H1 (cell line): Measurements from ENCODE around the gene NEK3. TPM values are rescaled to one million over a fixed set of nuclear protein-coding genes. Genes with fewer than 3 reads are reported as not detected.

Experiments
- CTCF ChIA-PET: fragments of 300-600 bp; sonication (Branson Sonifier 250); formaldehyde crosslinking; loops from one replicate; lab custom pipeline; 2021; ENCODE audit not compliant: partially characterized antibody; lab: Charles Lee
- POLR2A ChIA-PET: fragments of 300-600 bp; sonication (Branson Sonifier 250); formaldehyde crosslinking; loops from one replicate; lab custom pipeline; 2021; ENCODE audit warnings: inconsistent platforms; ENCODE audit not compliant: partially characterized antibody; lab: Charles Lee
- DNase-seq, 2 experiments: peaks; one replicate each; pipeline versions ENCODE4 v3.0.0 to v3.0.0-alpha.2; 2010 to 2022; ENCODE audit warnings: low spot score in 2 of 2, low read depth in 1 of 2, mixed read lengths in 1 of 2
- FAIRE-seq: peaks from 2 replicates; lab custom pipeline; 2011; peaks lifted over from hg19 to GRCh38; lab: Jason Lieb, UNC
- H2AFZ ChIP-seq: 2 replicates; pipeline ENCODE4 v1.8.1; 2012; ENCODE audit warnings: low read length, inconsistent platforms
- H2AK5ac ChIP-seq: 2 replicates; pipeline ENCODE4 v1.6.1; 2013; ENCODE audit warnings: low read depth, low read length
- H2BK120ac ChIP-seq: replicated peaks from 2 replicates; pipeline ENCODE3; 2013; ENCODE audit warnings: low read depth, low read length, inconsistent platforms
- H2BK12ac ChIP-seq: 2 replicates; pipeline ENCODE4 v1.6.1; 2013; ENCODE audit warnings: low read depth, low read length
- H2BK15ac ChIP-seq: 2 replicates; pipeline ENCODE4 v1.6.1; 2013; ENCODE audit warnings: low read length
- H2BK20ac ChIP-seq: 2 replicates; pipeline ENCODE4 v1.6.1; 2013; ENCODE audit warnings: low read length
- H2BK5ac ChIP-seq: 2 replicates; pipeline ENCODE4 v1.6.1; 2013; ENCODE audit warnings: low read depth, low read length
- H3K14ac ChIP-seq: 2 replicates; pipeline ENCODE4 v1.6.1; 2013; ENCODE audit warnings: inconsistent platforms; ENCODE audit not compliant: insufficient read length
- H3K18ac ChIP-seq: 2 replicates; pipeline ENCODE4 v1.6.1; 2013; ENCODE audit warnings: low read length; ENCODE audit errors: extremely low read depth
- H3K23ac ChIP-seq: 2 replicates; pipeline ENCODE4 v1.6.1; 2013; ENCODE audit warnings: inconsistent platforms; ENCODE audit not compliant: insufficient read length
- H3K23me2 ChIP-seq: 2 replicates; pipeline ENCODE4 v1.6.1; 2013; ENCODE audit warnings: low read depth, low read length
- H3K27ac ChIP-seq: 2 replicates; pipeline ENCODE4 v1.6.1; 2011; ENCODE audit warnings: low read depth, low read length, inconsistent platforms
- H3K27me3 ChIP-seq, 4 experiments: replicated peaks in 1 of 4; 1 replicate in 1 of 4; 2 replicates in 3 of 4; pipeline versions ENCODE4 v1.6.1 to v1.8.1; 2011 to 2013; ENCODE audit warnings: low read length in 3 of 4, mild to moderate bottlenecking in 3 of 4, inconsistent platforms in 2 of 4, mixed read lengths in 2 of 4, moderate library complexity in 1 of 4; ENCODE audit not compliant: control insufficient read depth in 3 of 4, insufficient read depth in 3 of 4; ENCODE audit errors: extremely low read depth in 1 of 4
- H3K36me3 ChIP-seq, 4 experiments: 2 replicates each; pipeline versions ENCODE4 v1.6.1 to v1.8.1; 2011 to 2013; ENCODE audit warnings: mild to moderate bottlenecking in 4 of 4, low read length in 3 of 4, moderate library complexity in 2 of 4, control low read depth in 1 of 4, inconsistent platforms in 1 of 4; ENCODE audit not compliant: insufficient read depth in 4 of 4, control insufficient read depth in 2 of 4
- H3K4ac ChIP-seq: replicated peaks from 2 replicates; pipeline ENCODE3; 2013; ENCODE audit warnings: low read length, low read depth, mixed read lengths, inconsistent platforms; ENCODE audit not compliant: insufficient read length
- H3K4me1 ChIP-seq, 4 experiments: replicated peaks in 1 of 4; 1 replicate in 1 of 4; 2 replicates in 3 of 4; pipeline versions ENCODE4 v1.6.1 to v1.8.1; 2011 to 2013; ENCODE audit warnings: low read length in 3 of 4, inconsistent platforms in 2 of 4, mixed read lengths in 1 of 4; ENCODE audit not compliant: insufficient read depth in 4 of 4, control insufficient read depth in 3 of 4
- H3K4me2 ChIP-seq, 2 experiments: 2 replicates each; pipeline versions ENCODE4 v1.6.1 to v1.8.1; 2011 to 2013; ENCODE audit warnings: low read depth in 2 of 2, low read length in 2 of 2, control low read depth in 1 of 2, inconsistent platforms in 1 of 2, mild to moderate bottlenecking in 1 of 2; ENCODE audit not compliant: insufficient read depth in 1 of 2
- H3K4me3 ChIP-seq, 4 experiments: fragments of 200-600, 300-600 bp in 1 of 4; sonication (generic), shearing (Covaris generic), sonication (Bioruptor Twin) in 1 of 4; 2 replicates each; pipeline versions ENCODE4 v1.5.1 to v1.8.1; 2011 to 2016; ENCODE audit warnings: low read length in 4 of 4, low read depth in 3 of 4, control low read depth in 2 of 4, inconsistent platforms in 2 of 4, mild to moderate bottlenecking in 2 of 4, mixed read lengths in 1 of 4, moderate library complexity in 1 of 4; ENCODE audit not compliant: insufficient read depth in 2 of 4; ENCODE audit errors: extremely low read depth in 1 of 4
- H3K56ac ChIP-seq: replicated peaks from 2 replicates; pipeline ENCODE3; 2013; ENCODE audit warnings: low read depth, mild to moderate bottlenecking, mixed read lengths, low read length, inconsistent platforms; ENCODE audit not compliant: insufficient read length
- H3K79me1 ChIP-seq: 2 replicates; pipeline ENCODE4 v1.6.1; 2013; ENCODE audit warnings: low read depth, low read length, control low read depth
- H3K79me2 ChIP-seq, 2 experiments: 2 replicates each; pipeline versions ENCODE4 v1.6.1 to v1.8.1; 2012 to 2013; ENCODE audit warnings: low read length in 2 of 2, mild to moderate bottlenecking in 2 of 2, inconsistent platforms in 1 of 2; ENCODE audit not compliant: insufficient read depth in 2 of 2, control insufficient read depth in 1 of 2
- H3K9ac ChIP-seq, 4 experiments: replicated peaks in 1 of 4; 1 replicate in 1 of 4; 2 replicates in 3 of 4; pipeline versions ENCODE4 v1.6.1 to v1.8.1; 2011 to 2013; ENCODE audit warnings: low read depth in 3 of 4, low read length in 3 of 4, control low read depth in 2 of 4, mild to moderate bottlenecking in 2 of 4, moderate library complexity in 2 of 4, inconsistent platforms in 1 of 4; ENCODE audit errors: extremely low read depth in 1 of 4
- H3K9me3 ChIP-seq, 2 experiments: 2 replicates each; pipeline versions ENCODE4 v1.6.1 to v1.8.1; 2012 to 2013; ENCODE audit warnings: mild to moderate bottlenecking in 2 of 2, moderate library complexity in 2 of 2, control low read depth in 1 of 2, inconsistent platforms in 1 of 2, low read depth in 1 of 2, low read length in 1 of 2, mixed read lengths in 1 of 2; ENCODE audit not compliant: insufficient read depth in 2 of 2
- H4K20me1 ChIP-seq, 2 experiments: replicated peaks in 1 of 2; 2 replicates each; pipeline versions ENCODE3 to v1.8.1; 2011 to 2013; ENCODE audit warnings: inconsistent platforms in 2 of 2, low read length in 2 of 2, mild to moderate bottlenecking in 1 of 2; ENCODE audit not compliant: insufficient read depth in 2 of 2, control insufficient read depth in 1 of 2
- H4K5ac ChIP-seq: 2 replicates; pipeline ENCODE4 v1.6.1; 2013; ENCODE audit warnings: low read length, low read depth, mixed read lengths, inconsistent platforms; ENCODE audit not compliant: insufficient read length
- H4K8ac ChIP-seq: 2 replicates; pipeline ENCODE4 v1.8.0; 2013; ENCODE audit warnings: mild to moderate bottlenecking, moderate library complexity, low read length, inconsistent platforms; ENCODE audit not compliant: insufficient read depth; ENCODE audit errors: extremely low read depth
- H4K91ac ChIP-seq: replicated peaks from 2 replicates; pipeline ENCODE3; 2013; ENCODE audit warnings: low read length, mixed read lengths, inconsistent platforms; ENCODE audit not compliant: insufficient read length
- ASH2L ChIP-seq: fragments of 200-600, 300-600 bp; sonication (generic); IDR thresholded peaks from one replicate; pipeline ENCODE4 v1.7.1; 2017; ENCODE audit warnings: low read length
- CHD2 ChIP-seq: IDR thresholded peaks from 2 replicates; pipeline ENCODE4 v1.6.1; 2012; ENCODE audit warnings: low read length, improper control_type of control experiment
- CREB1 ChIP-seq: IDR thresholded peaks from 2 replicates; pipeline ENCODE4 v1.6.1; 2012; ENCODE audit warnings: inconsistent platforms
- EP300 ChIP-seq, 2 experiments: IDR thresholded peaks; 1 replicate in 1 of 2; 2 replicates in 1 of 2; pipeline ENCODE4 v1.6.1; 2011 to 2012; ENCODE audit warnings: low read depth in 2 of 2, low read length in 2 of 2, mild to moderate bottlenecking in 2 of 2, borderline replicate concordance in 1 of 2, inconsistent platforms in 1 of 2, moderate library complexity in 1 of 2
- HDAC2 ChIP-seq, 2 experiments: fragments of 300-600 bp in 1 of 2; sonication (generic) in 1 of 2; IDR thresholded peaks; 2 replicates each; pipeline ENCODE4 v1.6.1; 2011 to 2012; ENCODE audit warnings: low read depth in 2 of 2, low read length in 2 of 2, mild to moderate bottlenecking in 2 of 2, moderate library complexity in 2 of 2, borderline replicate concordance in 1 of 2, inconsistent platforms in 1 of 2
- NRF1 ChIP-seq: IDR thresholded peaks from 2 replicates; pipeline ENCODE4 v1.6.1; 2011; ENCODE audit warnings: mild to moderate bottlenecking, low read depth, low read length, improper control_type of control experiment
- SAP30 ChIP-seq: fragments of 300-600 bp; sonication (generic); IDR thresholded peaks from 2 replicates; pipeline ENCODE4 v1.7.1; 2012; ENCODE audit warnings: low read length, moderate library complexity, mild to moderate bottlenecking, inconsistent platforms; ENCODE audit not compliant: insufficient read depth, insufficient replicate concordance
- SP1 ChIP-seq: IDR thresholded peaks from 2 replicates; pipeline ENCODE4 v1.6.1; 2011; ENCODE audit warnings: low read depth, low read length
- TBP ChIP-seq: IDR thresholded peaks from 2 replicates; pipeline ENCODE4 v1.6.1; 2011; ENCODE audit warnings: low read depth, low read length, improper control_type of control experiment
- TCF12 ChIP-seq: IDR thresholded peaks from 2 replicates; pipeline ENCODE4 v1.6.1; 2011; ENCODE audit warnings: low read depth, mild to moderate bottlenecking, low read length
- ZNF274 ChIP-seq: IDR thresholded peaks from 2 replicates; pipeline ENCODE4 v1.7.0; 2012; ENCODE audit warnings: low read length, borderline replicate concordance; ENCODE audit errors: extremely low read depth
- WGBS, 2 experiments: shearing (Covaris generic) in 1 of 2; methylation state at CpG; one replicate each; pipeline versions ENCODE4 v1.1.6 to v1.1.7; 2013 to 2015; ENCODE audit warnings: low lambda C conversion rate in 2 of 2, mixed read lengths in 2 of 2, inconsistent platforms in 1 of 2, low coverage in 1 of 2, missing lambda C conversion rate in 1 of 2; ENCODE audit not compliant: insufficient replicate concordance in 2 of 2, insufficient coverage in 1 of 2, insufficient read length in 1 of 2; ENCODE audit errors: extremely low coverage in 1 of 2, missing lambda C conversion rate in 1 of 2; 5-methylcytosine and 5-hydroxymethylcytosine counted together
- polyA plus RNA-seq, 7 experiments: library from polyadenylated mRNA; depleted of rRNA in 3 of 7; stranded (reverse) in 5 of 7; unstranded in 2 of 7; fragments of >200 nt in 5 of 7; fragments of 200-250 nt in 2 of 7; gene quantifications; 1 replicate in 5 of 7; 2 replicates in 1 of 7; 4 replicates in 1 of 7; pipeline versions ENCODE4 v1.2.1 to v1.2.3, GENCODE V29; 2011 to 2013; ENCODE audit warnings: missing spikeins in 2 of 7, mixed read lengths in 2 of 7
- total RNA-seq: library from RNA; stranded (reverse); fragmentation: NEBNext Ultra II Directional; extraction: Animal tissue kit (Norgen Biotek cat#: 25700); gene quantifications from 2 replicates; pipeline ENCODE4 v1.2.1, GENCODE V29; 2021

Gene NEK3
- total and polyA plus RNA-seq, 2 of the 8 experiments (the other 6 are each of a cell fraction or from before 2014, with no cell fraction given) = 11.4 to 26.0 TPM

DNA sequence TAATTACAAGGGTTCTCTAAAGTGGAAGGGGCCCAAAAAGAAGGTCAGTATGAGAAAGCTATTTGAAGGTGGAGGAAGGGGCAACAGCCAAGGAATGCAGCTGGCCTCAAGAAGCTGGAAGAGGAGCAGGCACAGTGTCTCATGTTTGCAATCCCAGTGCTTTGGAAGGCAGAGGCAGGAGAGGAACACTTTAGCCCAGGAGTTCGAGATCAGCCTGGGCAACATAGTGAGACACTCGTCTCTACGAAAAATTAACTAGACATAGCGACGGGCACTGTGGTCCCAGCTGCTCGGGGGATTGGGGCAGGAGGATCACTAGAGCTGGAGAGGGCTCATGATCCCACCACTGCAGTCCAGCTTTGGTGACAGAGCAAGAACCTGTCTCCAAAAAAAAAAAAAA, 656 bp upstream of the NEK3 start:
- Histone ChIP-seq H3K9me3 (peaks cover 0 to 4% of the 10 kb centered on the region in 2 experiments; a peak in 1 of 4 replicates), H2AK5ac (peak overlapping the region; percentile 43; the same call in 1 of the 2 replicates), H3K79me2 (no peaks in the 10 kb centered on the region), H3K4ac (no peak overlapping the region), H2BK15ac (no peak overlapping the region), H3K27me3 (peaks cover 2 to 8% (median 7%) of the 10 kb centered on the region in 4 experiments), H2AFZ (no peak overlapping the region), H3K36me3 (no peaks in the 10 kb centered on the region), H2BK12ac (peak overlapping the region; percentile 70; the same call in 1 of the 2 replicates), H3K23ac (no peak overlapping the region), H4K91ac (no peak overlapping the region), H3K14ac (no peak overlapping the region), H2BK5ac (no peak overlapping the region), H3K4me1 (peaks cover 2 to 4% (median 2%) of the 10 kb centered on the region in 4 experiments; a peak in 4 of 7 replicates), H3K27ac (no peak overlapping the region), H2BK120ac (no peak overlapping the region), H3K4me3 (no peak overlapping the region), H3K4me2 (no peak overlapping the region), H3K79me1 (no peaks in the 10 kb centered on the region), H4K8ac (no peak overlapping the region), H2BK20ac (no peak overlapping the region), H3K18ac (no peak overlapping the region), H3K56ac (no peak overlapping the region), H4K20me1 (no peaks in the 10 kb centered on the region), H3K9ac (no peak overlapping the region), H4K5ac (no peak overlapping the region), H3K23me2 (no peaks in the 10 kb centered on the region; the same call in 1 of the 2 replicates)
- TF ChIP-seq NRF1 (no peak), HDAC2 (IDR thresholded peaks at IDR 0.05; ENCODE audit: borderline replicate concordance in 1 of 2, low read depth in 2 of 2, low read length in 2 of 2) (no peak), SP1 (no peak), TCF12 (no peak), TBP (no peak), ZNF274 (no peak), SAP30 (no peak), CREB1 (no peak), CHD2 (no peak), EP300 (IDR thresholded peaks at IDR 0.05; ENCODE audit: borderline replicate concordance in 1 of 2, low read depth in 2 of 2, low read length in 2 of 2) (no peak), ASH2L (no peak)
- WGBS, 2 experiments = 94% methylated on average over 6 of the region's 6 CpGs; no CpG with 5 or more reads in 1 of the 2 experiments
- POLR2A ChIA-PET = interaction anchor here (0.7 to 1.0 kb wide), 3 partner anchors 9 to 580 kb away, joined by 4 read pairs; partner anchors contain the start of gene CNMD
- CTCF ChIA-PET = interaction anchor here (0.8 to 2.2 kb wide), 5 partner anchors 14 to 291 kb away, joined by 3 to 8 read pairs (median 5); no protein-coding TSS in a partner anchor
- no peak for DNase-seq
- no peak for FAIRE-seq
